C4-2B (cell line): ENCODE data around the gene ZNF366.

Experiments used
- ZFX ChIP-seq: fragments of 450-650 bp; IDR thresholded peaks from 2 replicates; pipeline ENCODE4 v1.6.1; 2017
- TF ChIP-seq, protein P1 (sequence below): fragments of 450-650 bp; conservative IDR thresholded peaks from 2 replicates; pipeline ENCODE4 v1.5.1; 2017; ENCODE audit warnings: mild to moderate bottlenecking

GRCh38 chr5:72474516-72474915 lies 32.7 kb downstream of the ZNF366 start:
- TF ChIP-seq ZFX: no peak
- TF ChIP-seq, protein P1, sequence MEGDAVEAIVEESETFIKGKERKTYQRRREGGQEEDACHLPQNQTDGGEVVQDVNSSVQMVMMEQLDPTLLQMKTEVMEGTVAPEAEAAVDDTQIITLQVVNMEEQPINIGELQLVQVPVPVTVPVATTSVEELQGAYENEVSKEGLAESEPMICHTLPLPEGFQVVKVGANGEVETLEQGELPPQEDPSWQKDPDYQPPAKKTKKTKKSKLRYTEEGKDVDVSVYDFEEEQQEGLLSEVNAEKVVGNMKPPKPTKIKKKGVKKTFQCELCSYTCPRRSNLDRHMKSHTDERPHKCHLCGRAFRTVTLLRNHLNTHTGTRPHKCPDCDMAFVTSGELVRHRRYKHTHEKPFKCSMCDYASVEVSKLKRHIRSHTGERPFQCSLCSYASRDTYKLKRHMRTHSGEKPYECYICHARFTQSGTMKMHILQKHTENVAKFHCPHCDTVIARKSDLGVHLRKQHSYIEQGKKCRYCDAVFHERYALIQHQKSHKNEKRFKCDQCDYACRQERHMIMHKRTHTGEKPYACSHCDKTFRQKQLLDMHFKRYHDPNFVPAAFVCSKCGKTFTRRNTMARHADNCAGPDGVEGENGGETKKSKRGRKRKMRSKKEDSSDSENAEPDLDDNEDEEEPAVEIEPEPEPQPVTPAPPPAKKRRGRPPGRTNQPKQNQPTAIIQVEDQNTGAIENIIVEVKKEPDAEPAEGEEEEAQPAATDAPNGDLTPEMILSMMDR: no peak
